HPDE6-E6E7 (cell line): Measurements from ENCODE around the gene DCAF12.
A peak's percentile ranks its signal among the peaks of the same experiment; 100 is the strongest.
"Not testable (repeated sequence)": the region's sequence is repeated elsewhere in the genome, so short reads cannot be mapped to it uniquely, and the experiment has no call there.

Experiments used
- DNase-seq: peaks from one replicate; pipeline ENCODE4 v3.0.0; 2011; ENCODE audit warnings: missing footprints; ENCODE audit errors: extremely low spot score

DCAF12 gene

DNA sequence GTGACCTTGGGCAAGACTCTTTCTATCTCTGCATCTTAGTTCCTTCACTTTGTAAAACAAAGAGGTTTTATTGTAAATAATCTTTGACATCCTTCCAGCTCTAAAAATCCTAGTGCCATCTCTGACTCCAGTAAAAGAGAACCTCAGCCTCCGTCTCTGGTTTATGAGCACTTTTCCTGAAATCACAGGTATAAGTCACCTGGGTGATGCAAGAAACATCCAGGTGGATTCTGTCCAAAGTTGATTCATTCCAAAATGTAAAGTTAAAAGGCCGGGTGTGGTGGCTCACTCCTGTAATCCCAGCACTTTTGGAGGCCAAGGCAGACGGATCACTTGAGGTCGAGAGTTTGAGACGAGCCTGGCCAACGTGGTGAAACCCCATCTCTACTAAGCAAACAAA lies 56.7 kb downstream of the DCAF12 start:
- DNase-seq: no peak

DNA sequence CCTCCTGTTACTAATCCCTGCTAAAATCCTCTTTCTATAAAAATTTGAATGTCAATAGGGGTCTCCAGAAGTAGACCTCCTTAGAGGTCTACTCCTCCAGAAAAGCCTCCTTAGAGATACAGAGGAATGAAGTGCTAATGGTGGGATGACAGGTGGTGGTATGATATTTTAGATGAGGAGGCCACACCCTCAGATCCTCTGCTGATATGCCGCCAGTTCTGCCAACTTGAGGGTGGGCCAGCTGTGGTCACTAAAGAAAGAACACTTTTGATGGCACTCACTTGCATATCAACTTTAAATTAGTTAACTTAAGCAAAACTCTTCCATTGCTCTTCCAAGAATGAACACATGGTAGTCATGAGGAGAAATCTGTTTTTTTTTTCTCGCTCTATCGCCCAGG lies 61.0 kb downstream of the DCAF12 start:
- DNase-seq: no peak

DNA sequence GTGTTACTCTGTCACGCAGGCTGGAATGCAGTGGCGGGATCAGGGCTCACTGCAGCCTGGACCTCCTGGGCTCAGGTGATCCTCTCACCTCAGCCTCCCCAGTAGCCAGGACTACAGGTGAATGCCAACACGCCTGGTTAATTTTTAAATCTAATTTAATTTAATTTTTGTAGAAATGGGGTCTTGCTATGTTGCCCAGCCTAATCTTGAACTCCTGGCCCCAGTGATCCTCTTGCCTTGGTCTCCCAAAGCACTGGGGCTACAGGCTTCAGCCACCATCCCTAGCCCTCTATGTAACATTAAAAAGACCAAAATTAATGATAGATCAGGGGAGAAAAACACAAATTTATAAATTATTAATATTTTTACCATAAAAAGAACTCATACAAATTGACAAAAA lies 66.5 kb downstream of the DCAF12 start:
- DNase-seq: no peak

DNA sequence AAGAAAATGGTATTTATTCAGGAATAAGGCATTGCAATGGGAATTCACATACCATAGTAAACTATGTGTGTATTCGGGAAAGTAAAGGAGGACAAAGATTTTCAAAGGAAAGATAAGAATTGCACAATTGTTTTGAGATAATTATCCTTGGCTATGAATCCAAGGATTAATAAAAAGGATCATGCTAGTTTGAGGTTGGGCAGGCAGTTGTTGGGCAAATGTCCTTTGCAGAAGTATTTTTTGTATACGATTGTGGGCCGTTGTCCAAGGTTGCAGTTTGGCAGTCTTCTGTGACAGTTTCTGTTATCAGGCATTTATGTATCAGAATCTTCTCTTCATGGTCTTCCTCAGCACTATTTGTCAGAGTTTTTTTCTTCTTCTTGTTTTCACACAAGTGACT lies 67.2 kb downstream of the DCAF12 start:
- no peak for DNase-seq

DNA sequence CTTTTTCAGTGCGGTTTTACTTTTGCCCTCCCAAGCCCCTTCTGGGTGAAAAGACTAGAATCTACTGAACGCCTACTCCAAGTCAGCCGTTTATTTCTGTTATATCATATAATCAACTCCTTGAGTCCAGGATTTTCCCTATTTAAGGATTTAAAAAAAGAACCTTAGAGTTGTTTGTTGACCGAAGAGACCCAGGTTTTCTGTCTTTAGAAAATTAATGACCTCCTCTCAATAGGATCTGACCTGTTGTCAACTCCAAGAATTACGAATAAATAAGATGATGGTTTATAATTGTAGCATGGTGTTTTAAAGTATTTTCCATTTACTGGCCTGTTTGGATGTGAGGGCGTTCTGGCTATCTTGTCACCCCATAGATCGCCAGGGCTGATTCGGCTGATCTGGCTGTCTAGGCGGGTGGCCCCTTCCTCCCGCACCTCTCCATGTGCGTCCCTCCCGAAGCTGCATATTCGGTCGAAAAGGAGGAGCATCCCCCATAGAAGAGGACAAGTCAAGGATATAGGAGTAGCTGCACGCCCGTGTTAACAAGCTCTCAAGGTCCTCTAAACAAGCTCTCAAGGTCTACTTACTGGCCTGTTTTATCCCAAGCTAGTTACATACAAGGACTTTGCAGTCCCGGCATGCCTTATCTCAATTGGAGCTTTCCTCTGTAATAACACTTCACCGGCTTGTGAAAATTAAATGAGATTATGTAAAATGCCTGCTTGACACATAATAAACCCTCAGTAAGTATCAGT lies 76.7 kb downstream of the DCAF12 start:
- DNase-seq: no peak

DNA sequence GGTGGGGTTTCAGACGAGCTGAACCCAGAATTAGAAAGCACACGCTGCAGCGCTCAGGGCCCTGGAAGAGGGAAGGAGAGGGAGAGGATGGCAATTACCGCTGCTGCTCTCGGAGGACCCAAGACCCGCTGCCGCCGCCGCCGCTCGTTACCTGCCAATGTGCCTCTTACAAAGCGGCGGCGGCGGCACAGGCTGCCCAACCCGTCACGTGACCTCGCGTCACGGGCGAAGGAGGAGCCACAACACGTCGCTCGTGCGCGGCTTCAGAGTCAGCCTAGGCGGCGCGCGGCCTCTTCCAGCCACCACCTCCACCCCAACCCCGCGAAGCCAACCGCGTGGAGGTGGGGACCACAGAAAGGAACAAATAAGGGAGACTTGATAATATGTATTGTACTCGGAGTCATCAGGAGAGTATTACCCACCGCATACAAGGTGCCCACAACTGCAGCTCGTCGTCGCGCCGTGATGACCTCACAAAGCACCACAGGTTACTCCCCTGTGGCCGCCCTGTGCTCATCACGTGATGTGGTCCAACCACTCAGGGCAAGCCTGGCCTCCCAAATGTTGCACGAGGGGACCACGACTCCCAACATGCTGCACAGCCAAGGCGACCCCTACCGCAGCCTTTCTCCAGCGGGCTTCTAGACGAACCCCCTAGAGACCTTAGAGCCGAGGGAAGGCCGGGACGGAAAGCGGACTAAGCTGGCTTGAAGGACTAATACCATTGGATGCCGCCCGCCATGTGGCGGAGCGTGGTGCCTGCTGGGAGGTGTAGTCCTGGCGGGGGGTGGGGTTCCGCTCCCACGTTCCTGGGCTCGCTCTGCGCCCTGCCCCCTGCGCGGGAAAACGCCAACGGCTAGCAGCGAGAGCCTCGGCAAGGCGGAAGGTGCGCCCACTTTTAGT lies 77.5 kb downstream of the DCAF12 start, which contains the start of gene UBAP2:
Gene UBAP2 (minus strand): TSS at position 161 of the 903 bp plus-strand sequence. CDS start 31,739 bp downstream, outside the sequence.
- DNase-seq: peak; percentile 94

DNA sequence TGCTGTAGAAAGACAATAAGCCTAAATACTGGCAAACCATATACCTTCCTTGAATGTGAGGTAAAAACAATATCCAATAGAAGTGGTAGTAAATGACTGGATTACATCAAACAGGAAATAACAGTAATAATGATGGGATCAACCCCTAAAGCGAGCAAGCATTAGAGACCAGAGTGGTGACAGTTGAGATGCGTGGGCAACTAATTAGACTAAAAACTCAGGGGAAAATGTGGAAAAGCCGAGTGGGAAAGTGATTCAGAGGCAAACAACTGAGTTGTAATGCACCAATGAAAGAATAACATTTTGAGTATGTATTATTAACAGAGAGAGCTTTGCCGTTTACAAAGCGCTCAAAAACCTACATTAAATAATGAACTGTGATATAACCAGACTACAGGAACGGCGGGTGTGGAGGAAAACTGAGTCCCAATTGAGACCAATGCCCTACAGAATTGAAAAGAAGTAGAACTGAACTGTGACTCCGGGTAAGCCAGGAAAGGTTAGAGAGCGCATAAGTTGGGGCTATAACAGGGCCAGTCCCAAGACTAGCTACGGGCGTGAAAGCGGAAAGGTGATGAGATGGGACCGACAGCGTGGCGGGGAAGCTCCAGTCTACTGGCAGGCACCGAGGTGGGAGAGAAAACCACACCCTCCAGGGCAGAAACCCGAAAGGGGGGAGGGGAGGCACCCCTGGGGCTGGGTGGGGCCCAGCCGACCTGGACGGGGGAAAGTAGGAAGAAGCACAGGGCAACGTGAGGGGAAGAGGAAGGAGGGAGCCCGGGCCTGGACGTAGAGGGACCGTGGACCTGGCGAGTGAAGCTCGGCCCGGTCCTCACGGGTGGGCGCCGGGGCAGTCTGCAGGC lies 78.4 kb downstream of the DCAF12 start:
- DNase-seq: no peak

DNA sequence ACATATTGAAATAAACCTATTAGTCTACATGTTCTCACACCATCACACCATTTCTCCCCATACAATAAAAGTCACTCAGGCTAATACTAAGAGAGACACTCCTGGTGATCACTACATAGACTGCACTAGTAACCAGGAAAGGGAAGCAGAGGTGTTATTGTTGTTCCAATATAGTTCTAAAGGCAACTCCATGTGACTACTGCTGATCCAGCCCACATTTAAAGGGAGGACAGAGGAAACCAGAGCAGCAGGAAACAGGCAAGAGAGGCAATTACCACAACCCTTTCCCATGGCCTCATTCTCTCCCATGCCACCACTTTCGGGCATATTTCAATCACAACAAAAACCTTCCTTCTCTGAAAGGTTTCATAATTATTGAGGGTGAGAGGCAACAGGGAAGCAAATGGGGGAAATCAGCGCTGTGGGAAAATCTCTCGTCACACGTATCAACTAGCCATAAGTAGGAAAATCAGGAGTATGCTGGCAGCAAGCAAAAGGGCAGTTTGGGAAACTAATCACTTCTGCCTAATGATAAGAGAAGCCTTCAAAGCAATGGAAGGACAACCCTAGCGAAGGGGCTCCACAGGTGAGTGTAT lies 79.6 kb downstream of the DCAF12 start:
- no peak for DNase-seq

DNA sequence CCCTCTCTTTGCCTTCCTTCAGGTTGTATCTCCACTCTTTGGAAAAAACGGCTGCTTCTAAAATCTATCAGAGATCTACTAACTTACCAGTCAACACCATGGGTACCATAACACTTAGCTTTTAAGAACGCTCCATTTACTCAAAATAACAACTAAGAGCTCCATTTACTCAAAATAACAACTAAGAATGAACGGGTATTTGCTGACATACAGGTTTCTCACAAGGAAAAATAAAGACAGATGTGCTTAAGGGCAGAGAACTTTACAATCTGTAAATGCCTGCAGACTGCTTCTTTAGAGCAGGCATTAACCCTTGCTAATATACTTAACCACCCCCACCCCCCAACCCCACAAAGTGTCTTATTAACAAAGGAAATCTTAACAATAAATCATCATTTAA lies 80.6 kb downstream of the DCAF12 start:
- no peak for DNase-seq

DNA sequence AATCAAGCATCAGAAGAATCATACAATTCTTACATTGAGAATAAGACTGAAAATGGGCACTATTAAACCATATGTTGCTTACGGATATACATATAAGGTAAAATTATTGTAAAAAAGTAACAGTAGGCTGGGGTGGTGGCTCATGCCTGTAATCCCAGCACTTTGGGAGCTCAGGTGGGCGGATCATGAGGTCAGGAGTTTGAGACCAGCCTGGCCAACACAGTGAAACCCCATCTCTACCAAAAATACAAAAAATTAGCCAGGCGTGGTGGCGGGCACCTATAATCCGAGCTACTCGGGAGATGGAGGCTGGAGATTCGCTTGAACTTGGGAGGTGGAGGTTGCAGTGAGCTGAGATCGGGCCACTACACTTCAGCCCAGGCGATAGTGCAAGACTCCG lies 84.4 kb downstream of the DCAF12 start:
- not testable (repeated sequence) for DNase-seq

DNA sequence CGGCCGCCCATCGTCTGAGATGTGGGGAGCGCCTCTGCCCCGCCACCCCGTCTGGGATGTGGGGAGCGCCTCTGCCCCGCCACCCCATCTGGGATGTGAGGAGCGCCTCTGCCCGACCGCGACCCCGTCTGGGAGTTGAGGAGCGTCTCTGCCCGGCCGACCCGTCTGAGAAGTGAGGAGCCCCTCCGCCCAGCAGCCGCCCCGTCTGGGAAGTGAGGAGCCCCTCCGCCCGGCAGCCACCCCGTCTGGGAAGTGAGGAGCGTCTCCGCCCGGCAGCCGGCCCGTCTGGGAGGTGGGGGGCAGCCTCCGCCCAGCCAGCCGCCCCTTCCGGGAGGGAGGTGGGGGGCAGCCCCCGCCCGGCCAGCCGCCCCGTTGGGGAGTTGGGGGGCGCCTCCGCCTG lies 87.6 kb downstream of the DCAF12 start:
- not testable (repeated sequence) for DNase-seq

DNA sequence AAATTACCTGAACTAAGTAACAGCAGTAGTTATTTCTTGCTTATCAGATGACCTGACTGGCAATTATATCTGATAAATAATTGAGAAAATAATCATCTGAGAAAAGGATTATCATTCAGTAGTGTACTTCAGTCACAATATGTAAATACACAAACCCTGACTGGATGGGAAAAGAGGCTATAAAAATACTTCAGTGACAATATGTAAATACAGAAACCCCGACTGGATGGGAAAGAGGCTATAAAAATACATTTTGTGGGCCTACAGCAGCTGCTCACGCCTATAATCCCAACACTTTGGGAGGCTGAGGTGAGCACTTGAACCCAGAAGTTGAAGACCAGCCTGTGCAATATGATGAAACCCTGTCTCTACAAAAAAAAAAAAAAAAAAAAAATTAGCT lies 88.9 kb downstream of the DCAF12 start:
- no peak for DNase-seq

DNA sequence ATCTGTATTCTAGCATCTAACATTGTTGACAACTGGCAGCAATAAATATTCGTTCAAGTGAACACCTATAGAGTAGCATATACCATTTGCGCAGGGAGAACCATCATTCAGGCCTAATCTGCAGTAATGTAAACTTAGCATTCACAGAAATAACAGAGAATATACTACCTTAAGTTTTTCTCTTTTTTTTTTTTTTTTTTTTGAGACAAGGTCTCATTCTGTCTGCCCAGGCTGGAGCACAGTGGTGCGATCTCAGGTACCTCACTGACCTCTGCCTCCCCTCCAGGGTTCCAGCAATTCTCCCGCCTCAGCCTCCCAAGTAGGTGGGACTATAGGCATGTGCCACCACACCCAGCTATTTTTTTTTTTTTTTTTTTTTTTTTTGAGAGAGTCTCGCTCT lies 89.9 kb downstream of the DCAF12 start:
- DNase-seq: no peak
